Loucy (cell line): Measurements from ENCODE around the gene ZMPSTE24.

Experiments
- CTCF ChIP-seq: fragments of 200-600 bp; sonication (generic); conservative IDR thresholded peaks from 2 replicates; pipeline ENCODE4 v1.5.1; 2014; ENCODE audit warnings: mild to moderate bottlenecking, antibody characterized with exemption, low read length
- EZH2phosphoT487 ChIP-seq: fragments of 200-600 bp; IDR thresholded peaks from 2 replicates; pipeline ENCODE4 v1.6.1; 2018; ENCODE audit warnings: antibody characterized with exemption, mild to moderate bottlenecking, moderate library complexity, borderline replicate concordance

GRCh38 chr1:40310129-40310461 is 52.1 kb downstream of the ZMPSTE24 start:
- TF ChIP-seq CTCF (no peak), EZH2phosphoT487 (no peak)
